Coronary artery (tissue), 2 donors: ENCODE data around the gene ATP9B.

ENCODE experiments used
- DNase-seq: peaks from one replicate; pipeline ENCODE4 v3.0.0-alpha.2; 2017; ENCODE audit warnings: low spot score
- H3K27ac ChIP-seq, 2 donors: fragments of 200-600 bp; sonication (generic); one replicate each; pipeline ENCODE4 v1.5.1; 2016 to 2019
- H3K4me3 ChIP-seq: fragments of 200-600 bp; sonication (generic); 2 replicates; pipeline ENCODE4 v1.5.1; 2016; ENCODE audit warnings: mild to moderate bottlenecking, moderate library complexity
- TF ChIP-seq, protein P1 (sequence below): fragments of 200-600 bp; sonication (generic); IDR thresholded peaks from one replicate; pipeline ENCODE4 v1.5.1; 2019; ENCODE audit warnings: antibody characterized with exemption

Gene ATP9B

GRCh38 chr18:79058007-79058406 is 11.2 kb upstream of the ATP9B start:
- DNase-seq, result no peak
- no peak overlapping the region for H3K4me3 ChIP-seq
- no peak overlapping the region for H3K27ac ChIP-seq
- TF ChIP-seq, protein P1, sequence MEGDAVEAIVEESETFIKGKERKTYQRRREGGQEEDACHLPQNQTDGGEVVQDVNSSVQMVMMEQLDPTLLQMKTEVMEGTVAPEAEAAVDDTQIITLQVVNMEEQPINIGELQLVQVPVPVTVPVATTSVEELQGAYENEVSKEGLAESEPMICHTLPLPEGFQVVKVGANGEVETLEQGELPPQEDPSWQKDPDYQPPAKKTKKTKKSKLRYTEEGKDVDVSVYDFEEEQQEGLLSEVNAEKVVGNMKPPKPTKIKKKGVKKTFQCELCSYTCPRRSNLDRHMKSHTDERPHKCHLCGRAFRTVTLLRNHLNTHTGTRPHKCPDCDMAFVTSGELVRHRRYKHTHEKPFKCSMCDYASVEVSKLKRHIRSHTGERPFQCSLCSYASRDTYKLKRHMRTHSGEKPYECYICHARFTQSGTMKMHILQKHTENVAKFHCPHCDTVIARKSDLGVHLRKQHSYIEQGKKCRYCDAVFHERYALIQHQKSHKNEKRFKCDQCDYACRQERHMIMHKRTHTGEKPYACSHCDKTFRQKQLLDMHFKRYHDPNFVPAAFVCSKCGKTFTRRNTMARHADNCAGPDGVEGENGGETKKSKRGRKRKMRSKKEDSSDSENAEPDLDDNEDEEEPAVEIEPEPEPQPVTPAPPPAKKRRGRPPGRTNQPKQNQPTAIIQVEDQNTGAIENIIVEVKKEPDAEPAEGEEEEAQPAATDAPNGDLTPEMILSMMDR, result no peak

- no peak overlapping the region for H3K27ac ChIP-seq
- TF ChIP-seq, protein P1, result no peak
- no peak overlapping the region for H3K4me3 ChIP-seq
- DNase-seq, result no peak
These were observed 6.4 kb upstream of the ATP9B start for GRCh38 chr18:79062806-79063205.

- Histone ChIP-seq H3K4me3 (no peak overlapping the region), H3K27ac (no peak overlapping the region)
- DNase-seq, result no peak
- TF ChIP-seq, protein P1, result no peak
These were observed 5.0 kb upstream of the ATP9B start for GRCh38 chr18:79064228-79064627.

DNA sequence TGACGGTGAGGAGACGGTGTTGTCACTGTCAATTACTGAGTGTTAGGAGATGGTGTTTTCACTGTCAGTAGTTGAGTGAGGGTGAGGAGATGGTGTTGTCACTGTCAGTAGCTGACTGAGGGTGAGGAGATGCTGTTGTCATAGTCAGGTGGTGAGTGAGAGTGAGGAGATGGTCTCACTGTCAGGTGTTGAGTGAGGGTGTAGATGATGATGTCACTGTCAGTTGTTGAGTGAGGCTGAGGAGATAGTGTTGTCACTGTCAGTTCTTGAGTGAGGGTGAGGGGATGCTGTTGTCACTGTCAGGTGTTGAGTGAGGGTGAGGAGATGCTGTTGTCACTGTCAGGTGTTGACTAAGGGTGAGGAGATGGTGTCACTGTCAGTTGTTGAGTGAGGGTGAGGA is 3.4 kb upstream of the ATP9B start:
- DNase-seq, result peak; percentile 57
- no peak overlapping the region for H3K27ac ChIP-seq
- no peak overlapping the region for H3K4me3 ChIP-seq
- TF ChIP-seq, protein P1, result no peak

DNA sequence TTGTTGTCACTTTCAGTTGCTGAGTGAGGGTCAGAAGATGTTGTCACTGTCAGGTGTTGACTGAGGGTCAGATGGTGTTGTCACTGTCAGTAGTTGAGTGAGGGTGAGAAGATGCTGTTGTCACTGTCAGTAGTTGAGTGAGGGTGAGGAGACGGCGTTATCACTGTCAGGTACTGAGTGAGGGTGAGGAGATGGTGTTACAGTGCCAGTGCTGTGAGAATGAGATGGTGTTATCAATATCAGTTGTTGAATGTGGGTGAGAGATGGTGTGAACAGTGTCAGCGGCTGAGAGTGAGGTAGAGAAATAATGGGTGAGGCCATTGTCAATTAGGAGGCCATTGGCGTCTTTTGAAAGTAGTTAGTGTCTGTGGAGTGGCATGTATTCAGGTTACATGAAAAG is 1.6 kb upstream of the ATP9B start:
- Histone ChIP-seq H3K27ac (no peak overlapping the region), H3K4me3 (no peak overlapping the region)
- no peak for DNase-seq
- TF ChIP-seq, protein P1, result no peak

DNA sequence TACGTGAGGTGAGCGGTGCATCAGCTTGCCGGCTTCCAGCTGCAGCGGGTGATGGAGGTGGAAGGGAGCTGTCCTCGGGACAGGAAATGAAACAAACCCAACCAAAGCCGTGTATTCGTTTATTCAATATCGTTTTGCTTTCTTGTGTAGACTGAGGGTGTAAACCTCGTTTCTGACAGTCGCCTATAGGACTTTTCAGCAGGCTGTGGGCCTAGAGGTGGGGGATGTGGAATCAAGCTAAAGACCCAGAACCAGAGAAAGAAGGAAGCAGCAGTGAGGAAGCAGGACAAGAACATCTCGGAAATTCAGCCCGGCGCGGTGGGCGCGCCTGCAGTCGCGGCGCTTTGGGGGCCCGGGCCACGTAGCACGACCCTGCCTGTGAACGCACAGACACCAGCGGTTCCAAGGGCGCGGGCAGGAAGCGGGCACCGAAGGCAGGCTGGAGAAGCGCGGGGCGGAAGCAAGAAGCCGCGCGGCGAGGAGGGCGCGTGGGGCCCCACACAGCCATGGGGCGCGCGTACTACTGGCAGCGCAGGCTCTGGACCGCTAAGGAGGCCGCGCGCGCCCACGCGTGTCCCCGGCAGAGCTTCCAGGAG is 755 bp upstream of the ATP9B start:
- Histone ChIP-seq H3K27ac (peak overlapping the region; percentile 88 to 92), H3K4me3 (peak overlapping the region; percentile 87)
- TF ChIP-seq, protein P1, result no peak
- peak; percentile 83 for DNase-seq

- H3K27ac ChIP-seq, result peak overlapping the region; percentile 88 to 92
- peak overlapping the region; percentile 87 for H3K4me3 ChIP-seq
- TF ChIP-seq, protein P1, result no peak
- no peak for DNase-seq
These were observed 540 bp downstream of the ATP9B start for GRCh38 chr18:79069717-79070151.
